Adipocyte (in vitro differentiated cells): ENCODE measurements around the gene KANK4.

Experiments
- DNase-seq: peaks from one replicate; pipeline ENCODE4 v3.0.0-alpha.2; 2015; ENCODE audit warnings: low read depth
- H3K27me3 ChIP-seq: replicated peaks from 2 replicates; pipeline ENCODE4 v1.7.0; 2013; ENCODE audit warnings: mild to moderate bottlenecking, low read length, moderate library complexity; ENCODE audit not compliant: control insufficient read depth, insufficient read depth
- H3K36me3 ChIP-seq: 2 replicates; pipeline ENCODE4 v1.7.0; 2013; ENCODE audit warnings: low read length, mild to moderate bottlenecking, moderate library complexity; ENCODE audit not compliant: control insufficient read depth, insufficient read depth, severe bottlenecking
- H3K4me1 ChIP-seq: 2 replicates; pipeline ENCODE4 v1.7.0; 2013; ENCODE audit warnings: mild to moderate bottlenecking, low read length, moderate library complexity; ENCODE audit not compliant: control insufficient read depth, insufficient read depth
- H3K4me3 ChIP-seq: 2 replicates; pipeline ENCODE4 v1.7.0; 2013; ENCODE audit warnings: mild to moderate bottlenecking, low read length, moderate library complexity
- H3K9ac ChIP-seq: 2 replicates; pipeline ENCODE4 v1.7.0; 2013; ENCODE audit warnings: mild to moderate bottlenecking, low read length, moderate library complexity
- H3K9me3 ChIP-seq: 2 replicates; pipeline ENCODE4 v1.7.0; 2013; ENCODE audit warnings: mild to moderate bottlenecking, low read length, moderate library complexity; ENCODE audit not compliant: control insufficient read depth

KANK4 gene

DNA sequence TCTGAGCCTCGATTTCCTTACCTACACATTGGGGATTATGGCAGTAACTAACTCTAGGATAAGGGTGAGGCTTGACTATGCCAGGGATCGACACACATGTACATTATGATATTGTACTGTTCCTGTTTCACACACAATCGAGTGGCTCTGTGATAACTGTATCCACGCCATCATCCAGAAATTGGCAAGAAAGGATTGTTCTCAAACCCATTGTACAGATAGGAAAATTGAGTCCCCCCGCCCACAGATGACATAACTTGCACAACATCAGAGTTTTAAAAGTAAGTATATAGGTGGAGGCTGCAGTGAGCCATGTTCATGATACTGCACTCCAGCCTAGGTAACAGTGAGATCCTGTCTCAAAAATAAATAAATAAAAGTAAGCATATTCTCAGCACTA is 3.8 kb downstream of the KANK4 start:
- H3K4me1 ChIP-seq, result peaks cover 8% of the 10 kb centered on the region
- DNase-seq, result no peak
- H3K27me3 ChIP-seq, result peaks cover 45% of the 10 kb centered on the region
- no peak overlapping the region for H3K9ac ChIP-seq
- H3K4me3 ChIP-seq, result no peak overlapping the region
- H3K9me3 ChIP-seq, result no peaks in the 10 kb centered on the region
- no peaks in the 10 kb centered on the region for H3K36me3 ChIP-seq

DNA sequence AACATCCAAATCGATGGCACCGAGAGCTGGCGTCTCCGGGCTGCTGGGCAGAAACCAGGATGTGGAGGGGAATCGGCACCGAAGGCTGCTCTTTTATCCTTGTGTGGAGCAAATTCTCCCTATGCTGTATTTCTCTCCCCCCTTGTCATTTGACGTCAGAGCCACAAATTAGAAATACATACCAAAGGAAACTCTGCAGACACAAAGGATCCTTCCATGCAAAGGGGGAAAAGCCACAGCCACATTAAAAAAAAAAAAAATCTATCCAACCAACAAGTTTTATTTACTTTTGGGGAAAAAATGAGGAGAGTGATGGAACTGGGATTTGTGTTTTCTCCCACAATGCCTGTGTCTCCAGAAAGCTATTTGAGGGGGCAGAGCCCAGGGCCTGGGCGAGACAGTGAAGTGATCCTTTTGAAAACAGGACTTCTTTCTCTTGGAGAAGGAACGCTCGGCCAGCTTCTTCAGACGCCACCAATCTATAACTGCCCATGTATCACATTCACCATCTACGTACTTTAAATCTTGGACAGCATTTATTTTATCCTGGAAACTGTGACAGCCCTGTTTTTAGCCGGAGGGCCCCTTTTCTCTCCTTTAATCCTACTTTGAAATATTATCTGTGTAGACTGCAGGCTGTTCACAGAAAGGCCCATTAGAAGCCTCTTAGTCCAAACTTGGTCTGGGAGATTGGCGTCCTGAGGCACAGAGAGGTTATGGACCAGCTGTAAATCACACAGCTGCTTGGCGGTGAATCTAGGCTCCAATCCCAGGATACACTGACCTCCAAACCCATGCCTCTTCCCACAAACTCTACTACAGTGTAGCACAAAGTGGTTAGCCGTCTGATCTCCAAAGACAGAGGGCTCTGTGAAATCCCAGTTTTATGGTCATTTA is 4.5 kb downstream of the KANK4 start:
- H3K4me1 ChIP-seq, result peaks cover 8% of the 10 kb centered on the region
- peaks cover 49% of the 10 kb centered on the region for H3K27me3 ChIP-seq
- no peak for DNase-seq
- H3K9ac ChIP-seq, result no peak overlapping the region
- no peak overlapping the region for H3K4me3 ChIP-seq
- H3K9me3 ChIP-seq, result no peaks in the 10 kb centered on the region
- no peaks in the 10 kb centered on the region for H3K36me3 ChIP-seq

DNA sequence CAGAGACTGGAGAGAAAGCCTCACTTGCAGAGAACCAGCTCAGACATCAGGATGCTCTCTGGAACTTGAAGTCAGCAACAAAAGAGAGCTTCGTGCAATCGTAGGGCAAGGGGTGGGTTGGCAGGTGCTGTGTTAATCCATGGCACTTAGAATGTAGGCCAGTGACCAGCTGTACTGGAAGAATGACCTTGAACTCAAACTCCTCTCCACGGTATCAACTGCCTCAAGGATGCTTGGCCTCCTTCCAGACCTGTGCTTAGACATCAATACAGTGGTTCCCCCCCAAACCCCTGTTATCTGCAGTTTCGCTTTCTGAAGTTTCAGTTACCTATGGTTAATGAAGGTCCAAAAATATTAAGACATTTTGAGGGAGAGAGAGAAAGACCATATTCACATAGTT is 6.5 kb downstream of the KANK4 start:
- Histone ChIP-seq H3K9me3 (no peaks in the 10 kb centered on the region), H3K36me3 (no peaks in the 10 kb centered on the region), H3K9ac (no peak overlapping the region), H3K4me1 (peaks cover 7% of the 10 kb centered on the region), H3K4me3 (no peak overlapping the region), H3K27me3 (peaks cover 37% of the 10 kb centered on the region)
- DNase-seq, result no peak

DNA sequence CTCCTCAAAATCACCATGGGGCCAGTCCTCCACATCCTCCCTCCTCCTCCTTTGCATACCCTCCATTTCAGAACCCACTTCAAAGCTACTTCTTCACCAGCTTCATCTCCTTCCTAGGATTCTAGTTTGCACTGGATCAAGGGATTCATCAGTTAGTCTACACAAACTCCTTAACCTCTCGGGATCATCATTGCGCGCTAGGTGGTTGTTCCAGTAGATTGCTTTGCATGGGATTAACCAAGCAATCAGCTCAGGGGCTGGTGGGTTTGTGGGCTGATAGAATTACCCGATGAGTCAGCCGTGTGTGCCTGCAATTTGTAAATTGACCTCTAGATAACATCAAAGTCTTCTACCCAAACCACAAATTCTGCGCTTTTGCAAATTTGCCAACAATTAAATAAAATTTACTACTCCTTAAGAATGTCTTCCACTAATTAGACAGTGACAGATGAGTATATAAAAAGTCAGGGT is 7.7 kb downstream of the KANK4 start:
- Histone ChIP-seq H3K27me3 (peaks cover 32% of the 10 kb centered on the region), H3K36me3 (no peaks in the 10 kb centered on the region), H3K9ac (no peak overlapping the region), H3K9me3 (no peaks in the 10 kb centered on the region), H3K4me1 (peaks cover 10% of the 10 kb centered on the region), H3K4me3 (no peak overlapping the region)
- DNase-seq, result no peak

DNA sequence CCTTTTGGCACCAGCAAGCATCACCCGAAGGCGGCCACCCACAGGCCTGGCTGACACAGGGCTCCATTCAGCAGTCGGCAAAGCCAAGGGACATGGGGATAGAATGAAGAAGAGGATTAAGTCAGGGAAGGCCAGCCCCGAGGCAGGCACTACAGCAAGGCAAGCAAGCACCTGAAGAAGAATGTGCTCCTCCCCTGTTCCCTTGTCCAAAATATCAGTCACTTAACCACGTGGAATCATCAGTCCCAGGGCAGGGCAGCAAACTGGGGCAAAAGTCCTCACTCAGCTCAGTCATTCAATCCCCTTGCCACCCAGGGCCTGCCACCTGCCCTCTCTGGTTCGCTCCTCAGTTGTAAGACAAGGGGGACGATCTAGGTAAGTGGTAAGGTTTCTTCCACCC is 9.3 kb downstream of the KANK4 start:
- peaks cover 10% of the 10 kb centered on the region for H3K4me1 ChIP-seq
- H3K9ac ChIP-seq, result no peak overlapping the region
- no peak for DNase-seq
- H3K36me3 ChIP-seq, result no peaks in the 10 kb centered on the region
- no peak overlapping the region for H3K4me3 ChIP-seq
- H3K9me3 ChIP-seq, result no peaks in the 10 kb centered on the region
- H3K27me3 ChIP-seq, result peaks cover 32% of the 10 kb centered on the region

DNA sequence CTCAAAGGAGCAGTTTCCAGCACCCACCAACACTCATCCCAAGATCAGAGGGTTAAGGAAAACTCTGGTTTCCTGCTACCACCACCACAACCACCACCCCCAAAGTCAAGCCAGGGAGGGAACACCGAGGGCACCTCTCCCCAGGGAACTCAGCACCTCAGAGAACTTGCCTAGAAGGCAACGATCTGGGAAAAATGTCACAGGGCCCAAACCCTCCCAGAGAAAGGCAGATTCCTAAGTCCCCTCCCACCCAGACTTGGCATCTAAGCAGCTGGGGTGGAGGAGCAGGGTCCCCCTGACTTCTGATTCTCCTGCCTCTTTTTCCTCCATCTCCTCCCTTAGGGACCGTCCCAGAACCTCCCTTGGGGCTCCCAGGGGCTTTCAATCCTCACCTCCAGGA is 10.6 kb downstream of the KANK4 start:
- Histone ChIP-seq H3K4me1 (peaks cover 10% of the 10 kb centered on the region), H3K27me3 (peaks cover 30% of the 10 kb centered on the region), H3K4me3 (no peak overlapping the region), H3K9me3 (no peaks in the 10 kb centered on the region), H3K9ac (no peak overlapping the region), H3K36me3 (no peaks in the 10 kb centered on the region)
- no peak for DNase-seq

DNA sequence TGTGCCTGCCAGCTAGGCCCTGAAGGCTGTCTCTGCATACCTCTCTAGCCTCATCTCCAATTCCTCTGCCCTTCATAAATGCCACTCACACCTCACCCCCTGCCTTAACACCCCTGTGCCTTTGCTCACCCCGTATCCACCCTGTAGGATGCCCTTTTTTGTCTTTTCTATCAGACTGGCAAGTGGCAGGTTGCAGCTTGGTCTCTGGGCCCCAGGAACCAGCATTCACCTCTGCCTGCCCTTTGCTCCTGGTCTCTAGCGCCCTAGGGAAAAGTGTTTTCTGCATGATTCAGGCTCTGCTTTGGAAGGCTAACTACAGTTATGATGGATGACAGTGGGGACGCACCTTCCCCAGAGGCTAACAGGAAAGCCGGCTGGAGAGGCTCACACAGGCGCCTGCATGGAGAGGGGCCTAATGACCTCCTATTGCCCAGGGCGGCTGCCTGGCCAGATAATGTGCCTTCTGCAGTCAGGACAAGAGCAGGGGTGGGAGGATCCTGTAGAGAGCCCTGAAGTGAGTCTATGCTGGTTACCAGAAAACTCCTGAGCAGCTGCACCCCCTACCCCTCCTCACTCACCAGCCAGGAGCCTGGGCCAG is 11.2 kb downstream of the KANK4 start:
- no peak overlapping the region for H3K9ac ChIP-seq
- H3K4me3 ChIP-seq, result no peak overlapping the region
- no peak for DNase-seq
- H3K27me3 ChIP-seq, result peaks cover 32% of the 10 kb centered on the region
- H3K36me3 ChIP-seq, result no peaks in the 10 kb centered on the region
- H3K9me3 ChIP-seq, result no peaks in the 10 kb centered on the region
- peaks cover 10% of the 10 kb centered on the region for H3K4me1 ChIP-seq

DNA sequence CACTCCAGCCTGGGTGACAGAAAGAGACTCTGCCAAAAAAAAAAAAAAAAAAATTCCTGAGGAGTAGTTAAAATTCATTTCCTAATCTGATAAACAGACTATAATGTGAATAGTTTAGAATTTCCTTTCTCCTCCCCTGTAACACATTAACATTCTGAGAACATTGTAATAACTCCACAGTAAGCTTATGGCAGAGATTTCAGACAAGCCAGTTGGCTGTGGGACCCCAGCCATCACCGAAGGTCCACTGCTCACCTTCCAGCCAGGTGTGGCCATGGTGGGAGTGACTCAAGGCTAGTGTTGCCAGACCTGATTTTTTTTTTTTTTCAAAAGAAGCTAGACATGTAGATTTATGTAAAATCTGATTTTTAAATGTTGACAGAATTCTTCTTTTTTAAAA is 11.8 kb downstream of the KANK4 start:
- no peaks in the 10 kb centered on the region for H3K9me3 ChIP-seq
- no peak for DNase-seq
- H3K36me3 ChIP-seq, result no peaks in the 10 kb centered on the region
- no peak overlapping the region for H3K4me3 ChIP-seq
- H3K9ac ChIP-seq, result no peak overlapping the region
- H3K27me3 ChIP-seq, result peaks cover 37% of the 10 kb centered on the region
- peaks cover 10% of the 10 kb centered on the region for H3K4me1 ChIP-seq

DNA sequence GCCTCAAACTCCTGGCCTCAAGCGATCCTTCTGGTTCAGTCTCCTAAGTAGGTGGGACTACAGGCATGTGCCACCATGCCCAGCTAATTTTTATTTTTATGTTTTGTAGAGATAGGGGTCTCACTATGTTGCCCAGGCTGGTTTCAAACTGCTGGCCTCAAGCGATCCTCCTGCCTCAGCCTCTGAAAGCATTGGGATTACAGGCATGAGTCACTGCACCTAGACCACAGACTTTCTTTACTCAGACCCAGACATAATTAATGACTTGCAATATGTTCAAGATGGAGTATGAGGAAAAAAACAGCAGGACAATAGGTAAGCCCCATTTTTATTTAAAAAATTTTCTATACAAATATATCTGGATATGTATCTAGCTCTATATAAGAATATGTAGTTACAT is 13.2 kb downstream of the KANK4 start:
- Histone ChIP-seq H3K9me3 (no peaks in the 10 kb centered on the region), H3K4me3 (no peak overlapping the region), H3K36me3 (no peaks in the 10 kb centered on the region), H3K27me3 (peaks cover 42% of the 10 kb centered on the region), H3K4me1 (peaks cover 10% of the 10 kb centered on the region), H3K9ac (no peak overlapping the region)
- DNase-seq, result no peak

DNA sequence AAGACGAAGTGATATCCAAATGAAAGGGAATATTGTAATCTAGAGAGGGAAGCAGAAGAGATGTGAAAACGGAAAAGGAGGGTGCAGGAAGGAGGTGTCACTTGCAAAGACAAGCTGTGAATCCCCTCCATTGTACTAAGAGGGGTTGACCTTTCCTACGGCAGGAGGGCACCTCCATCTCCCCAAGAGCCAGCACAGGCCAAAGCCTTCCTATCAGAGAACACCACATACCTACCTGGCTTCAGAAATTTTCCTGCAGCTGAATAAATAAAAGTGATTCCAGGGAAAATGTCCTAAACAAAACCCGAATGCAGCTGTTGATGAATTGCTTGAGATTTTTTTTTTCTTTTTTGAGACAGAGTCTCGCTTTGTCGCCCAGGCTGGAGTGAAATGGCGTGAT is 14.3 kb downstream of the KANK4 start:
- Histone ChIP-seq H3K27me3 (peaks cover 41% of the 10 kb centered on the region), H3K4me1 (peaks cover 10% of the 10 kb centered on the region), H3K9me3 (no peaks in the 10 kb centered on the region), H3K4me3 (no peak overlapping the region), H3K36me3 (no peaks in the 10 kb centered on the region), H3K9ac (no peak overlapping the region)
- DNase-seq, result no peak

DNA sequence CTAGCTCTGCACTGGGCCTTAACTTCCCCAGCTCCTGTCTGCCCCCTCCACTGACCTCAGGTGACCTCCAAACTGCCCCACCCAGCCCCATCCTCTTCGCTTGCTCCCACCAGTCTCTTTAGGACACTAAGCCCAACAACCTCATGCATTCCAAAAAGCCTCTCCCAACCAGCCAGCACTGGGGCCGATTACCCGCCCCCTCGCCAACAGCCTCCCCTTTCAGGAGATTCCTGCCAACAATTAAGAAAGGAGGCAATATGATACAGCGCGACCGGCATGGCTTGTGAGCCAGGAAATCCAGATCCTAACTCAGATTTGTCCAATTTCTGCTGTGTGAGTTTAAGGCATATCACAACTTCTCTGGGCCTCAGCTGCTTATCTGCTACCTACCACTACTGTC is 14.7 kb downstream of the KANK4 start:
- Histone ChIP-seq H3K36me3 (no peaks in the 10 kb centered on the region), H3K4me1 (peaks cover 10% of the 10 kb centered on the region), H3K4me3 (no peak overlapping the region), H3K9ac (no peak overlapping the region), H3K9me3 (no peaks in the 10 kb centered on the region), H3K27me3 (peaks cover 38% of the 10 kb centered on the region)
- DNase-seq, result no peak
